ENCODE measurements around the gene CDH18. TPM values are rescaled to one million over a fixed set of nuclear protein-coding genes. Genes with fewer than 3 reads are reported as not detected.

Gene CDH18
- total RNA-seq, 4 donors from 2014 or later = 0.76 to 0.99 TPM; not detected in 2

GRCh38 chr5:19534751-19535150 lies 453.2 kb downstream of the CDH18 start:
- H3K36me3 ChIP-seq = no peaks in the 10 kb centered on the region
- H3K27me3 ChIP-seq = no peaks in the 10 kb centered on the region
- H3K9me3 ChIP-seq = no peaks in the 10 kb centered on the region
- no peak overlapping the region for H3K27ac ChIP-seq
- 62% methylated on average over 1 of the region's 1 CpG for WGBS
- TF ChIP-seq POLR2A (IDR thresholded peaks at IDR 0.05) (no peak), POLR2AphosphoS5 (IDR thresholded peaks at IDR 0.05) (no peak), CTCF (IDR thresholded peaks at IDR 0.05) (no peak), EP300 (IDR thresholded peaks at IDR 0.05) (no peak)
- no peak overlapping the region for H3K4me3 ChIP-seq
- DNase-seq (ENCODE audit: low spot score in 2 of 2) = no peak
- H3K4me1 ChIP-seq = peaks cover 6% of the 10 kb centered on the region

GRCh38 chr5:19532936-19533335 lies 455.1 kb downstream of the CDH18 start:
- no peak overlapping the region for H3K4me3 ChIP-seq
- no peak for DNase-seq (ENCODE audit: low spot score in 2 of 2)
- no peaks in the 10 kb centered on the region for H3K27me3 ChIP-seq
- H3K36me3 ChIP-seq = no peaks in the 10 kb centered on the region
- TF ChIP-seq POLR2AphosphoS5 (IDR thresholded peaks at IDR 0.05) (no peak), POLR2A (IDR thresholded peaks at IDR 0.05) (no peak), EP300 (IDR thresholded peaks at IDR 0.05) (no peak), CTCF (IDR thresholded peaks at IDR 0.05) (no peak)
- H3K9me3 ChIP-seq = no peaks in the 10 kb centered on the region
- H3K27ac ChIP-seq = no peak overlapping the region
- peaks cover 6% of the 10 kb centered on the region for H3K4me1 ChIP-seq
- 79% methylated on average over 4 of the region's 4 CpGs for WGBS

DNA sequence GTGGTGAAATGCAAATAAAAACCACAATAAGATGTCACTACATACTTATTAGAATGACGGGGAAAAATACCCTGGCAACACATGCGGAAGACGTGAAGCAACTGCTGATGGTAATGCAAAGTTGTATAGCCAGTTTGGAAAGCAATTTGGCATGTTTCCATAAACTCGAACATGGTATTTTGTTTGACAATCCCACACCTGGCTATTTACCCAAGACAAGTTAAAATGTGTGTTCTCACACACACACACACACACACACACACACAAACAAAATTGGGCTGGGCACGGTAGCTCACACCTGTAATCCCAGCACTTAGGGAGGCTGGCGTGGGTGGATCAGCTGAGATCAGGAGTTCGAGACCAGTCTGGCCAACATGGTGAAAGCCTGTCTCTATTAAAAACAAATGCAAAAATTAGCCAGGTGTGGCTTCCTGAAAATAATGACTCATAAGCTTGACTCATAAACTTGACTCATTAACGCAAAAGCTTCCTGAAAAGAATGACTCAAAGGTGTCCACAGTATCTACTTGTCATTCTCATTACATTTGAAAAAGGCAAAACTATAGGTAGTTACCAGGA lies 456.5 kb downstream of the CDH18 start:
- no peak for DNase-seq (ENCODE audit: low spot score in 2 of 2)
- Histone ChIP-seq H3K4me3 (no peak overlapping the region), H3K4me1 (peaks cover 6% of the 10 kb centered on the region), H3K27ac (peak overlapping the region; percentile 70), H3K36me3 (no peaks in the 10 kb centered on the region), H3K9me3 (no peaks in the 10 kb centered on the region), H3K27me3 (no peaks in the 10 kb centered on the region)
- 42% methylated on average over 8 of the region's 8 CpGs for WGBS
- TF ChIP-seq POLR2AphosphoS5 (IDR thresholded peaks at IDR 0.05) = peak in 1 of 3 donors; percentile 12
- TF ChIP-seq EP300 (IDR thresholded peaks at IDR 0.05) = no peak

- H3K4me3 ChIP-seq = no peak overlapping the region
- H3K27ac ChIP-seq = no peak overlapping the region
- H3K4me1 ChIP-seq = no peaks in the 10 kb centered on the region
- no peak for TF ChIP-seq POLR2A (IDR thresholded peaks at IDR 0.05)
- no peak for TF ChIP-seq CTCF (IDR thresholded peaks at IDR 0.05)
- no peak for TF ChIP-seq POLR2AphosphoS5 (IDR thresholded peaks at IDR 0.05)
- no peak for TF ChIP-seq EP300 (IDR thresholded peaks at IDR 0.05)
- DNase-seq (ENCODE audit: low spot score in 2 of 2) = no peak
- H3K27me3 ChIP-seq = no peaks in the 10 kb centered on the region
- no peaks in the 10 kb centered on the region for H3K9me3 ChIP-seq
- WGBS = 48% methylated on average over 2 of the region's 2 CpGs
- no peaks in the 10 kb centered on the region for H3K36me3 ChIP-seq
Observed at GRCh38 chr5:19519448-19519847, 468.6 kb downstream of the CDH18 start.

GRCh38 chr5:19498852-19499251 lies 489.1 kb downstream of the CDH18 start:
- DNase-seq (ENCODE audit: low spot score in 2 of 2) = no peak
- Histone ChIP-seq H3K27ac (no peak overlapping the region), H3K4me3 (no peak overlapping the region), H3K9me3 (no peaks in the 10 kb centered on the region), H3K27me3 (no peaks in the 10 kb centered on the region), H3K36me3 (no peaks in the 10 kb centered on the region), H3K4me1 (no peaks in the 10 kb centered on the region)
- TF ChIP-seq POLR2AphosphoS5 (IDR thresholded peaks at IDR 0.05) (no peak), EP300 (IDR thresholded peaks at IDR 0.05) (no peak)
- WGBS = 60% methylated on average over 2 of the region's 2 CpGs

- Histone ChIP-seq H3K27ac (no peak overlapping the region), H3K27me3 (no peaks in the 10 kb centered on the region), H3K36me3 (no peaks in the 10 kb centered on the region), H3K4me3 (no peak overlapping the region), H3K9me3 (no peaks in the 10 kb centered on the region), H3K4me1 (no peaks in the 10 kb centered on the region)
- DNase-seq (ENCODE audit: low spot score in 2 of 2) = no peak
- 76% methylated on average over 3 of the region's 3 CpGs for WGBS
- TF ChIP-seq POLR2A (IDR thresholded peaks at IDR 0.05) (no peak), EP300 (IDR thresholded peaks at IDR 0.05) (no peak), POLR2AphosphoS5 (IDR thresholded peaks at IDR 0.05) (no peak), CTCF (IDR thresholded peaks at IDR 0.05) (no peak)
Observed at GRCh38 chr5:19497229-19497815, 490.7 kb downstream of the CDH18 start.
